Measurements from ENCODE around the gene TMEM45B. TPM values are rescaled to one million over a fixed set of nuclear protein-coding genes. Genes with fewer than 3 reads are reported as not detected.
"Not testable (repeated sequence)": the region's sequence is repeated elsewhere in the genome, so short reads cannot be mapped to it uniquely, and the experiment has no call there.

The TMEM45B gene
- total RNA-seq, 1 donor from 2014 or later: 0.37 TPM

GRCh38 chr11:129791515-129791914 lies 24.1 kb upstream of the TMEM45B start:
- Mint-ChIP-seq H3K27ac (ENCODE audit: unreplicated experiment) (no peak overlapping the region), H3K36me3 (ENCODE audit: unreplicated experiment) (peaks cover 15% of the 10 kb centered on the region), H3K4me3 (ENCODE audit: unreplicated experiment) (no peak overlapping the region), H3K4me1 (ENCODE audit: low read depth, unreplicated experiment) (no peaks in the 10 kb centered on the region), H3K27me3 (ENCODE audit: unreplicated experiment) (no peaks in the 10 kb centered on the region), H3K9me3 (ENCODE audit: unreplicated experiment) (peaks cover 4% of the 10 kb centered on the region)
- TF ChIP-seq CTCF (IDR thresholded peaks at IDR 0.05; ENCODE audit: partially characterized antibody, unreplicated experiment): no peak
- no peak for DNase-seq

- peaks cover 15% of the 10 kb centered on the region for H3K36me3 Mint-ChIP-seq (ENCODE audit: unreplicated experiment)
- no peak for DNase-seq
- no peak for TF ChIP-seq CTCF (IDR thresholded peaks at IDR 0.05; ENCODE audit: partially characterized antibody, unreplicated experiment)
- H3K27me3 Mint-ChIP-seq (ENCODE audit: unreplicated experiment): no peaks in the 10 kb centered on the region
- no peaks in the 10 kb centered on the region for H3K4me1 Mint-ChIP-seq (ENCODE audit: low read depth, unreplicated experiment)
- H3K4me3 Mint-ChIP-seq (ENCODE audit: unreplicated experiment): no peak overlapping the region
- peaks cover 4% of the 10 kb centered on the region for H3K9me3 Mint-ChIP-seq (ENCODE audit: unreplicated experiment)
- no peak overlapping the region for H3K27ac Mint-ChIP-seq (ENCODE audit: unreplicated experiment)
Observed at GRCh38 chr11:129792663-129793062, 23.0 kb upstream of the TMEM45B start.

DNA sequence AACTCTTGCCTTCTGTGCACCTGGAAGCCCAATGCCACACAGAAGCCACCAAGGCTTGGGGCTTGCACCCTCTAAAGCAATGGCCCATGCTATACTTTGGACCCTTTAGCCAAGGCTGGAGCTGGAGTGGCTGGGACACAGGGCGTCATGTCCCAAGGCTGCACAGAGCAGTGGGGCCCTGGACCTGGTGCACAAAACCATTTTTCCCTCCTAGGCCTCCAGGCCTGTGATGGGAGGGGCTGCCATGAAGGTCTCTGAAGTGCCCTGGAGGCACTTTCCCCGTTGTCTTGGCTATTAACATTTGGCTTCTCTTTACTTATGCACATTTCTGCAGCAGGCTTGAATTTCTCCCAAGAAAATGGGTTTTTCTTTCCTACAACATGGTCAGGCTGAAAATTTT lies 20.6 kb upstream of the TMEM45B start:
- DNase-seq: no peak
- peaks cover 4% of the 10 kb centered on the region for H3K9me3 Mint-ChIP-seq (ENCODE audit: unreplicated experiment)

DNA sequence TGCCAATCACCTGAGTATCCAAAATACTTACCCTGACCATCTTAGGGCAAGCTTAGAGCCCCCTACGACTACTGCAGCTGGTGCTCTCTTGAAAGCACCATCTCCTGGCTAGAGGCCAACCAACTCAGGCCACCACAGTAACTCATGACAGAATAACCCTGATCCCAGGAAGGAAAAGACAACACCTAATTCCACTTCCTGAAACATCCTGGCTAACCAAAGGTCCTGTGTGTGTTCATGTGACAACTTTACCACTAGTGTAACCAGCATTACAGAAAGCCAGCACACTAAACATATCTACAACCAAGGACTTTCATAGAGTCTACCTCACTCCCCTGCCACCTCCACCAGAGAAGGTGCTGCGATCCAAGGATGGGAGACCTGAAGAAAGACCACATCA lies 17.4 kb upstream of the TMEM45B start:
- H3K27me3 Mint-ChIP-seq (ENCODE audit: unreplicated experiment): no peaks in the 10 kb centered on the region
- no peak for TF ChIP-seq CTCF (IDR thresholded peaks at IDR 0.05; ENCODE audit: partially characterized antibody, unreplicated experiment)
- no peak overlapping the region for H3K4me3 Mint-ChIP-seq (ENCODE audit: unreplicated experiment)
- no peak for DNase-seq
- H3K4me1 Mint-ChIP-seq (ENCODE audit: low read depth, unreplicated experiment): no peaks in the 10 kb centered on the region
- peaks cover 18% of the 10 kb centered on the region for H3K36me3 Mint-ChIP-seq (ENCODE audit: unreplicated experiment)
- H3K9me3 Mint-ChIP-seq (ENCODE audit: unreplicated experiment): peaks cover 4% of the 10 kb centered on the region
- H3K27ac Mint-ChIP-seq (ENCODE audit: unreplicated experiment): no peak overlapping the region

More for the DNA sequence above, 20.6 kb upstream of the TMEM45B start:
- H3K36me3 Mint-ChIP-seq (ENCODE audit: unreplicated experiment): peaks cover 15% of the 10 kb centered on the region
- H3K27ac Mint-ChIP-seq (ENCODE audit: unreplicated experiment): no peak overlapping the region
- H3K4me3 Mint-ChIP-seq (ENCODE audit: unreplicated experiment): no peak overlapping the region
- H3K27me3 Mint-ChIP-seq (ENCODE audit: unreplicated experiment): no peaks in the 10 kb centered on the region
- H3K4me1 Mint-ChIP-seq (ENCODE audit: low read depth, unreplicated experiment): no peaks in the 10 kb centered on the region
- TF ChIP-seq CTCF (IDR thresholded peaks at IDR 0.05; ENCODE audit: partially characterized antibody, unreplicated experiment): no peak

DNA sequence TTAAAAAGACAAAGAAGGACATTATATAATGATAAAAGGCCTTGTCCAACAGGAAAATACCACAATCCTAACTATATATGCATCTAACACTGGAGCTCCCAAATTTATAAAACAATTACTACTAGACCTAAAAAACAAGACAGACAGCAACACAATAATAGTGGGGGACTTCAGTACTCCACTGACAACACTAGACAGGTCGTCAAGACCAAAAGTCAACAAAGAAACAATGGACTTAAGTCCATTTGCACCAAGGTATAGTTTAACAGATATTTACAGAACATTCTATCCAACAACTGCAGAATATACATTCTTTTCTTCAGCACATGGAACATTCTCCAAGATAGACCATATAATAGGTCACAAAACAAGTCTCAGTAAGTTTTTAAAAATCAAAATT lies 15.5 kb upstream of the TMEM45B start:
- not testable (repeated sequence) for H3K9me3 Mint-ChIP-seq (ENCODE audit: unreplicated experiment); H3K4me3 Mint-ChIP-seq (ENCODE audit: unreplicated experiment); H3K4me1 Mint-ChIP-seq (ENCODE audit: low read depth, unreplicated experiment); H3K27ac Mint-ChIP-seq (ENCODE audit: unreplicated experiment); H3K27me3 Mint-ChIP-seq (ENCODE audit: unreplicated experiment); DNase-seq
- H3K36me3 Mint-ChIP-seq (ENCODE audit: unreplicated experiment): peaks cover 13% of the 10 kb centered on the region

DNA sequence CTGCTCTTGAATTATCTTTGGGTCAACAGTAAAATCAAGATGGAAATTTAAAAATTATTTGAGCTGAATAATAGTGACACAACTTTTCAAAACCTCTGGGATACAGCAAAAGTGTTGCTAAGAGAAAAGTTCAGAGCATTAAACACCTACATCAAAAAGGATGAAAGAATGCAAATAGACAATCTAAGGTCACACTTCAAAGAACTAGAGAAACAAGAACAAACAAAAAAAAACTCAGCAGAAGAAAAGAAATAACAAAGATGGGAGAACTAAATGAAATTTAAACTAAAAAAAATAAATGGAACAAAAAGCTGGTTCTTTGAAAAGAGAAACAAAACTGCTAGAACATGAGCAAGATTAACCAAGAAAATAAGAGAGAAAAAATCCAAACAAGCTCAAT lies 15.0 kb upstream of the TMEM45B start:
- H3K4me1 Mint-ChIP-seq (ENCODE audit: low read depth, unreplicated experiment): no peaks in the 10 kb centered on the region
- peaks cover 11% of the 10 kb centered on the region for H3K36me3 Mint-ChIP-seq (ENCODE audit: unreplicated experiment)
- no peak overlapping the region for H3K27ac Mint-ChIP-seq (ENCODE audit: unreplicated experiment)
- no peak for TF ChIP-seq CTCF (IDR thresholded peaks at IDR 0.05; ENCODE audit: partially characterized antibody, unreplicated experiment)
- H3K27me3 Mint-ChIP-seq (ENCODE audit: unreplicated experiment): peaks cover 2% of the 10 kb centered on the region
- no peak for DNase-seq
- peaks cover 1% of the 10 kb centered on the region for H3K9me3 Mint-ChIP-seq (ENCODE audit: unreplicated experiment)
- no peak overlapping the region for H3K4me3 Mint-ChIP-seq (ENCODE audit: unreplicated experiment)

All from glutamatergic neuron (in vitro differentiated cells).